HG03558 (cell line): ENCODE results near the gene WFDC11.

ENCODE experiments used
- ATAC-seq: cut with Tn5 transposase; IDR thresholded peaks from one replicate; pipeline ENCODE4 v1.9.1; 2021; ENCODE audit warnings: moderate number of reproducible peaks; ENCODE audit not compliant: unreplicated experiment; ENCODE audit errors: extremely low read depth

WFDC11 gene

GRCh38 chr20:45629496-45630100, 40.4 kb downstream of the WFDC11 start, which contains the start of gene WFDC10A:
TSS of gene WFDC10A (plus strand) at chr20:45629739. CDS start at chr20:45629814, 75 bp downstream.
- ATAC-seq, result no peak

DNA sequence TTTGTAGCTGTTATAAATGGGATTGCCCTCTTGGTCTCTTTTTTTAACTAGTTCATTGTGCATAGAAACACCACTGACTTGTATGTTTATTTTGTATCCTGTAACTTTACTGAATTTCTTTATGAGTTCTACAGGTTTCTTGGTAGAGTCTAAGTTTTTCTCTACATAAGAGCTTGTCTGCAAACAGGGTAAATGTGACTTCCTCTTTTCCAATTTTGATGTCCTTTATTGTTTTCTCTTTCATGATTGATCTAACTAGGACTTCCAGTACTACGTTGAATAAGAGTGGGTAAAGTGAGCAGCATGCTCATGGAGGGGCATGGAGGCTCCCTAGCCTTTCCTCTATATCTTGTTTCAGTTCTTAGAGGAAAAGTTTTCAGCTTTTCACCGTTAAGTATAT, 43.5 kb downstream of the WFDC11 start:
- no peak for ATAC-seq

DNA sequence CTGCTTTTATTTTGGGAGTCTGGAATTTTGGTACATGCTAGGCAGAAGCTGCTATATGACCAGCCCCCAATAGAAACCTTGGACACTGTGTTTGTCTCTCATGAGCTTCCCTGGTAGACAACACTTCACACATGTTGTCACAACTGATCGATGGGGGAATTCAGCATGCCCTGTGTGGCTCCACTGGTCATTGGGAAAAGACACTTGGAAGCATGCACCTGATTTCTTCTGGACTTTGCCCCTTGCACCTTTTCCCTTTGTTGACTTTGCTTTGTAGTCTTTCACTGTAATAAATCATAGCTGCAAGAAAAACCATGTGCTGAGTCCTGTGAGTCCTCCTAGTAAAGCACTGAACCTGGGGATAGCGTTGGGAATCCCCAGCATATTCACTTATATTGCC, 48.4 kb downstream of the WFDC11 start:
- no peak for ATAC-seq

GRCh38 chr20:45617591-45617990, 52.4 kb downstream of the WFDC11 start:
- ATAC-seq, result no peak

- ATAC-seq, result no peak
Measured at GRCh38 chr20:45612314-45612713, 57.7 kb downstream of the WFDC11 start.

DNA sequence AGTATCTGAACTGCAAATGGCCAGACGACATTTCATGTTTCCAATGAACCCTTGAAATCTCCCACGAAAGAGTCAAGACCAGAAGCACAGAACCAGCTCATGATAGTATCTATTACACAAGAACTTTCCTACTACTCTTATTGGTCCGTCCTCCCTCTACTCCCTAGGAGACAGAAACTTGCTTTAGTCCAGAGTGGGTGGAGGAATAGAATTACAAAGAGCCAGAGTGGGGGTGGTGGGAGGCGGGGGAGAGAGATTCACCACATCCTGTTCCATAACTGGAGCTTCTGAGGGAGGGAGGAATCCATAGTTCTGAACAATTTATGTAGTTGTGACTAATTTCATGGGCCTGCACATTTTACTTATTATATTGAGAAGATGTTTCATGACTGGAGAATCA, 59.0 kb downstream of the WFDC11 start:
- no peak for ATAC-seq

DNA sequence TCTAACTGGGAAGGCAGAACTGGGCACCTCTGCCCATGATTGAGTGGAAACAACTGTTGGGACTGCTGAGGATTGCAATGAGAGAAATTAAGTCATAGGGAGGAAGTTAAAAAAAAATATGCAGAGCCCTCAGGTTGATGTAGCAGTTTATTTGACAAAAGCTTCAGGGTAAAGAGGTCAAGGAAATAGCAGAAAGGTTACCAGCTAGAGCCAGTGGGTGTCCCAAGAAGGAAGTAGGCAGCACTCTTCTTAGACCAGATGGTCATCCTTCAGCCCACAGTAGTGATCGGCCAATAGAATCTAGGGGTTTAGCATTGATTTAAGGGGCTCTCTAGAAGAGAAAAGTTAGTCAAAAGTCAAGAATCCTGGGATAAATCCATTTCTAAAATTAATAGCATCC, 62.2 kb downstream of the WFDC11 start:
- ATAC-seq, result no peak
